ENCODE measurements around the gene PRDM16.

PRDM16 gene

GRCh38 chr1:3111348-3112021, 42.5 kb downstream of the PRDM16 start:
- no peak for DNase-seq

DNA sequence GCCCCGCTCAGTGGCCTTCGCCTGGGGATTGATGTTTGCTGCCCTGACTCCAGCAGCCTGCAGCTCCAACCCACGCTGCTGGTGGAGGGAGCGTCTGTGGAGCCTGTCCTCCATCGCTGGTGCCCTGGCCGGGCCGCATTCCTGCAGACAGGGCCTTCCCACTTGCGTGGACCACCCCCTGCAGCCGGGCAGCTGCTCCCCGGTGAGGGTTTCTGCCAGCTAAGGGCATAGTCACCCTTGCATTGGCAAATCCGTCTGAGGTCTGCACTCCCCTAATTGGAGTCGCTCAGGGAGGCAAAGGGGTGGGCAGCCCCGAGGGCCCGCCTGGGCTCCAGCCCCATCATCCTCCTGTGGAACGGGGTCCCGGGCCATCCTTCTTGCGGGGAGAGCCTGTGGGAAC, 43.5 kb downstream of the PRDM16 start:
- no peak for DNase-seq

- DNase-seq, result no peak
These were observed 44.2 kb downstream of the PRDM16 start for GRCh38 chr1:3113047-3113740.

GRCh38 chr1:3113741-3114056, 44.7 kb downstream of the PRDM16 start:
- DNase-seq, result no peak

DNA sequence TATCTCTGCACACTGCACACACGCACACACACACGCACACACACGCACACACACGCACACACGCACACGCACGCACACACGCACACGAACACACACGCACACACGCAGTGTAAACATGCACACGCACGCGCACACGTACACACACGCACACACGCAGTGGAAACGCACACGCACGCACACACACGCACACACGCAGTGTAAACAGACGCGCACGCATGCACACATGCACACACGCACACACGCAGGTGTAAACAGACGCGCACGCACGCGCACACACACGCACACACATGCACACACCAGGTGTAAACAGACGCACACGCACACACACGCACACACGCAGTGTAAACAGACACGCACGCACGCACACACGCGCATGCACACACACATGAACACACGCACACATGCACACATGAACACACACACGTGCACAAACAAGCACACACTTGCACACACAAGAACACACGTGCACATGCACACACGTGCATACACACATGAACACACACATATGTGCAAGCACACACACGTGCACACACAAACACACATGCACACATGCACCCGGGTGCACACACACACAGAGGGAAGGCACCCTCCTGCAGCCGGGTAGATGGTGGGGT, 45.2 kb downstream of the PRDM16 start:
- DNase-seq, result no peak

GRCh38 chr1:3114846-3115245, 45.8 kb downstream of the PRDM16 start:
- DNase-seq, result no peak

- DNase-seq, result no peak
These were observed 46.5 kb downstream of the PRDM16 start for GRCh38 chr1:3115275-3116149.

DNA sequence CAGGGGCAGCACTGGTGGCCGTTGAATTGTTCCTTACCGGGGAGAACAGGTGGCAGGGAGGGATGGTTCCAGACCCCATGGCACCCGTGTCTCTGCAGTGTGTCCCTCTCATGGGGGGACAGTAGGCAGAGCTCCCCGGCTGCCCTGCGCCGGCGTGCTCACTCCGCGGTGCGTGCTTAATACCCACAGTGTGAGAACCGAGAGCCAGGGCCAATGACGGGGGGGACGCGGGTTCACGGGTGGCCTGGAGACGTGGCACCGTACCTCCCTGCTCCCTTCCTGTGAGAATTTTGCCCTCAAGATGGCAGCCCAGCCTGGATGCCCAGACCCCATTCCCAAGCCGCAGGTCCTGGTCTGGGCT, 47.1 kb downstream of the PRDM16 start:
- DNase-seq, result no peak

DNA sequence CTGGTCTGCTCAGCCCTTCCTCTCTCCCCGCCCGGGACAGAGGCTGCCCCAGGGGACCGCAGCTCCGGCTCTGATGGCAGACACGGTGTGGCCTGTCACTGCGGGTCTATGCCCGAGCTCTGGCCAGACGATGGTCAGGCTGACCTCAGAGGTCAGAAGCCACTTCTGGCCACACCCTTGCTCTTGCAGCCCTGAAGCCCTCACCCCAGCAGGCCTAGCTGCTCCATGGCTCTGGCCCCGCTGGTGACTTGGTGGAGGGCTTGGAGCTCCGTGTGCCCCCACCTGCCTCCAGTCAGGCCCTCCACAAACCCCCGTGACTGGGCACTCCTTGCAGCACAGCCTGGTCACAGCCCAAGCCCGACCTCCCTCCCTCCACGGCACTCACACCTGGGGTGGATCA, 47.6 kb downstream of the PRDM16 start:
- DNase-seq, result no peak

DNA sequence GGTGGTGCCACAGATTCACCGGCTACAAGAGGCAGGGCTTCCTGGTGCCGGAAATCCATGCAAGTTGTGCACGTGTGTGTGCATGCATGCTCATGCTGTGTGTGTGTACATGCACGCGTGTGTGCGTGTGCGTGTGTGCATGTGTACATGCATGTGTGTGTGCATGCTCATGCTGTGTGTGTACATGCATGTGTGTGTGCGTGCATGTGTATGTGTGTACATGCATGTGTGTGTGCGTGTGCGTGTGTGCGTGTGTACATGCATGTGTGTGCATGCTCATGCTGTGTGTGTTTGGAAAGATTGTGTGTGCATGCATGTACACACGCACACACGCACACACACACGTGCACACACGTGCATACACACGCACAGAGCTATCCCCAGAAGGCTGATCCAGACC, 48.9 kb downstream of the PRDM16 start:
- no peak for DNase-seq

GRCh38 chr1:3119061-3119460, 50.1 kb downstream of the PRDM16 start:
- no peak for DNase-seq

- DNase-seq, result no peak
These were observed 50.7 kb downstream of the PRDM16 start for GRCh38 chr1:3119725-3120124.

- no peak for DNase-seq
These were observed 51.1 kb downstream of the PRDM16 start for GRCh38 chr1:3120140-3120539.

- DNase-seq, result no peak
These were observed 52.0 kb downstream of the PRDM16 start for GRCh38 chr1:3120994-3121393.

GRCh38 chr1:3121401-3122210, 52.6 kb downstream of the PRDM16 start:
- DNase-seq, result no peak

DNA sequence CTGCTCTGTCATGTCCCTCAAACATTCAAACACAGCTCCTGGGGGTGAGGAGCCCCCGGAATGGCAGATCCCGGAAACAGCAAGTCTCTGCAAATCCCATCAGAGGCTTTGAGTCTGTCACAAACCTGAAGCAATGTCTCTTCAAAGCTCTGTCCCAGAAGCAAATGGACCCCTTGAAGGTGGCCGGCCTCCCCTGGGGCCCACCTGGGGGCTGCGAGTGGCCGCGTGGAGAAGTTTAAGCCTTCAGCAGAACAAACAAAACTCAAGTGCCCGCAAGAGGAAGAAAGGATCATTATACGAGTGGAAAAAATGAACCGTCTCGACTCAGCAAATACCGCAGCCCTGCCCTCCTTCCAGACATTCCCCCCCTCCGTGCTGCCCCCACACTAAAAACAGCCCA, 53.3 kb downstream of the PRDM16 start:
- DNase-seq, result no peak

DNA sequence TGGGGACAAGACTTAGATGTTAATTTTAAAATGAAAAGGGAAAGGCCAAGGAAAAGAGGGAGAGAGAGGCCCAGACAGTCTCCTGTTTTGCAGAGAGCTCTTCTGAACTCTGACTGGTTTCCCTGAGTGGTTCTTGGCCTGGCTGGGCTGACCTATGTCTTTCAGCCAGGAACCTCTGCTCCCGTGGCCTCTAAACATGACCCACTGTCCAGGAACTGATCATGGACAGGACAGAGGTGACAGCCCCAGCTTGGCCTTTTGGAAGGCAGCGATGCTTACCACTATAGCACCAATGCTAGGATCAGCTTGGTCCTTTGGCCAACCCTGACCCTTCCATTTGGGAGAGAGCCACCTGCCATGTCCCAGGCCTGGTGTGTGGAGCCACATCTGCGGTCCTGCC, 55.2 kb downstream of the PRDM16 start:
- no peak for DNase-seq

DNA sequence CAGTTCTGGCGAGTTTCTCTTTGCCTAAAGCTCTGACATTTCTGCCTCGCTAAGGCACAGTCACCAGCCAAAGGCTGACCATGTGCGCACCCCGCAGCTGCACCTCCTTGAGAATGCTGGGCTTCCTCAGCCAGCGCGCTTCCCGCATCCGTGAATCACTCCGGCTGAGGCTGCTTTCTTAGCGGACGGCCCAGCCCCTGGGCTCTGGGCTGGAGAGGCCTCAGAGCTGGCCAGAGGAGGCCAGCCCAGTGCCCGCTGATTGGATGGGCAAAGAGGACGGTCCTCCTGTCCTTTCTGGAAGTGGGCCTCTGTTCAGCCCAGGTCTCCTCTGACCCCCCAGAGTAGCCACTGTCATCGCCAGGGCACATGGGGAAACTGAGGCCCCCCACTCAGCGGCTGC, 56.1 kb downstream of the PRDM16 start:
- no peak for DNase-seq

GRCh38 chr1:3125546-3126368, 56.8 kb downstream of the PRDM16 start:
- DNase-seq, result no peak

GRCh38 chr1:3126756-3127678, 58.0 kb downstream of the PRDM16 start:
- DNase-seq, result no peak

DNA sequence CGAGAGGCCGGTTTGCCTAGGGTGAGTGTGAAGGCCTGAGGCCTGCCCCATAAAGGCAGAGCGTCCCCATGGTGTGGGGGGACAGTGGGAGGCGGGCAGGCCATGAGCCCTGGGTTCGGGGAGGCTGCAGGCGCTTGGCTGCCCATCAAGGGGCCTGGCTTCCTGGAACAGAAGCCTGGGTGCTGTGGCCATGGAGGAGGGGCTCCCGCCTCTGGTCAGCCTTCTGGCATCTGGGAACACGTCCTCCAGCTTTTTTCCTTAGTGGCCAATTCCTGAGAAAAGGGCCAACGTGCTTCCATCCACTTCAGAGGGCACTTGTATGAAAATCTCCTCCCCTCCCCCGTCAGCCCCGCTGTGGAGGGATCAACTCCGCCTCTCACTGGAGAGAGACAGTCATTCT, 58.7 kb downstream of the PRDM16 start:
- DNase-seq, result no peak
